ENCODE measurements around the gene PRELID3B.

Gene PRELID3B

GRCh38 chr20:59084041-59084850 lies 41.7 kb upstream of the PRELID3B start:
- Histone ChIP-seq H3K4me1 (ENCODE audit: insufficient read depth, low read length, poor library complexity, severe bottlenecking) (no peaks in the 10 kb centered on the region), H2AFZ (ENCODE audit: low read length) (no peak overlapping the region), H4K20me1 (ENCODE audit: insufficient read depth, low read length, poor library complexity, severe bottlenecking) (no peaks in the 10 kb centered on the region), H3F3A (ENCODE audit: low read depth) (no peaks in the 10 kb centered on the region), H3K4me2 (ENCODE audit: low read depth, low read length, poor library complexity, severe bottlenecking) (no peak overlapping the region), H3K9me2 (replicated peaks; ENCODE audit: low read depth, low read length) (no peaks in the 10 kb centered on the region), H3K79me2 (ENCODE audit: insufficient read depth, low read length) (no peaks in the 10 kb centered on the region), H3K27me3 (ENCODE audit: insufficient read depth, low read length, poor library complexity, severe bottlenecking) (no peaks in the 10 kb centered on the region), H3K9me3 (ENCODE audit: insufficient read depth, low read depth, low read length) (no peaks in the 10 kb centered on the region), H3K9ac (ENCODE audit: low read depth, low read length, poor library complexity, severe bottlenecking) (no peak overlapping the region), H3K36me3 (ENCODE audit: insufficient read depth, low read length) (no peaks in the 10 kb centered on the region), H3K4me3 (ENCODE audit: low read length, poor library complexity, severe bottlenecking) (no peak overlapping the region)
- no peak for TF ChIP-seq EZH2phosphoT487 (IDR thresholded peaks at IDR 0.05; ENCODE audit: borderline replicate concordance)
- TF ChIP-seq CTCF (conservative IDR thresholded peaks at IDR 0.05; ENCODE audit: low read length), result no peak

- H4K20me1 ChIP-seq (ENCODE audit: insufficient read depth, low read length, poor library complexity, severe bottlenecking), result no peaks in the 10 kb centered on the region
- H2AFZ ChIP-seq (ENCODE audit: low read length), result no peak overlapping the region
- no peaks in the 10 kb centered on the region for H3K4me1 ChIP-seq (ENCODE audit: insufficient read depth, low read length, poor library complexity, severe bottlenecking)
- no peak overlapping the region for H3K4me3 ChIP-seq (ENCODE audit: low read length, poor library complexity, severe bottlenecking)
- no peaks in the 10 kb centered on the region for H3F3A ChIP-seq (ENCODE audit: low read depth)
- no peaks in the 10 kb centered on the region for H3K9me3 ChIP-seq (ENCODE audit: insufficient read depth, low read depth, low read length)
- H3K27me3 ChIP-seq (ENCODE audit: insufficient read depth, low read length, poor library complexity, severe bottlenecking), result no peaks in the 10 kb centered on the region
- TF ChIP-seq EZH2phosphoT487 (IDR thresholded peaks at IDR 0.05; ENCODE audit: borderline replicate concordance) (no peak), CTCF (conservative IDR thresholded peaks at IDR 0.05; ENCODE audit: low read length) (no peak)
- no peak overlapping the region for H3K9ac ChIP-seq (ENCODE audit: low read depth, low read length, poor library complexity, severe bottlenecking)
- no peaks in the 10 kb centered on the region for H3K9me2 ChIP-seq (replicated peaks; ENCODE audit: low read depth, low read length)
- H3K4me2 ChIP-seq (ENCODE audit: low read depth, low read length, poor library complexity, severe bottlenecking), result no peak overlapping the region
- H3K79me2 ChIP-seq (ENCODE audit: insufficient read depth, low read length), result no peaks in the 10 kb centered on the region
- H3K36me3 ChIP-seq (ENCODE audit: insufficient read depth, low read length), result no peaks in the 10 kb centered on the region
Observed at GRCh38 chr20:59082981-59083380, 40.4 kb upstream of the PRELID3B start.

GRCh38 chr20:59082077-59082740 lies 39.6 kb upstream of the PRELID3B start:
- no peaks in the 10 kb centered on the region for H3K79me2 ChIP-seq (ENCODE audit: insufficient read depth, low read length)
- H2AFZ ChIP-seq (ENCODE audit: low read length), result no peak overlapping the region
- no peaks in the 10 kb centered on the region for H3K27me3 ChIP-seq (ENCODE audit: insufficient read depth, low read length, poor library complexity, severe bottlenecking)
- no peak overlapping the region for H3K4me2 ChIP-seq (ENCODE audit: low read depth, low read length, poor library complexity, severe bottlenecking)
- H3K9me2 ChIP-seq (replicated peaks; ENCODE audit: low read depth, low read length), result no peaks in the 10 kb centered on the region
- no peaks in the 10 kb centered on the region for H4K20me1 ChIP-seq (ENCODE audit: insufficient read depth, low read length, poor library complexity, severe bottlenecking)
- no peaks in the 10 kb centered on the region for H3K4me1 ChIP-seq (ENCODE audit: insufficient read depth, low read length, poor library complexity, severe bottlenecking)
- H3K36me3 ChIP-seq (ENCODE audit: insufficient read depth, low read length), result no peaks in the 10 kb centered on the region
- H3K9me3 ChIP-seq (ENCODE audit: insufficient read depth, low read depth, low read length), result no peaks in the 10 kb centered on the region
- peak; percentile 41 for TF ChIP-seq CTCF (conservative IDR thresholded peaks at IDR 0.05; ENCODE audit: low read length)
- no peak for TF ChIP-seq EZH2phosphoT487 (IDR thresholded peaks at IDR 0.05; ENCODE audit: borderline replicate concordance)
- no peak overlapping the region for H3K4me3 ChIP-seq (ENCODE audit: low read length, poor library complexity, severe bottlenecking)
- no peak overlapping the region for H3K9ac ChIP-seq (ENCODE audit: low read depth, low read length, poor library complexity, severe bottlenecking)
- H3F3A ChIP-seq (ENCODE audit: low read depth), result no peaks in the 10 kb centered on the region

Measured in Loucy (cell line).